Stimulated activated CD8-positive, alpha-beta memory T cell treated with anti-CD3 and anti-CD28 coated beads, Interleukin-7, amount 100 ng/mL, for 48 hours (primary cell): ENCODE measurements around the gene TPPP3.
"Not testable (repeated sequence)": the region's sequence is repeated elsewhere in the genome, so short reads cannot be mapped to it uniquely, and the experiment has no call there.

ENCODE experiments used
- DNase-seq, 2 donors: peaks; one replicate each; pipeline ENCODE4 v3.0.0-alpha.2; 2020; ENCODE audit warnings: low read depth in 1 of 2; ENCODE audit errors: extremely low read depth in 1 of 2

The TPPP3 gene

GRCh38 chr16:67391424-67392300, 1.6 kb downstream of the TPPP3 start:
- DNase-seq, result no peak

- no peak for DNase-seq
These were observed 2.4 kb downstream of the TPPP3 start for GRCh38 chr16:67390816-67391423.

- no peak for DNase-seq
These were observed 3.1 kb downstream of the TPPP3 start for GRCh38 chr16:67389911-67390815.

GRCh38 chr16:67388591-67388990, 4.7 kb downstream of the TPPP3 start:
- no peak for DNase-seq

GRCh38 chr16:67388191-67388590, 5.1 kb downstream of the TPPP3 start:
- no peak for DNase-seq

GRCh38 chr16:67387479-67388079, 5.7 kb downstream of the TPPP3 start:
- no peak for DNase-seq

- no peak for DNase-seq
These were observed 6.3 kb downstream of the TPPP3 start for GRCh38 chr16:67386861-67387455.

- no peak for DNase-seq
These were observed 8.4 kb downstream of the TPPP3 start for GRCh38 chr16:67384778-67385510.

GRCh38 chr16:67383284-67383683, 10.0 kb downstream of the TPPP3 start:
- DNase-seq, result no peak

GRCh38 chr16:67378642-67379041, 14.7 kb downstream of the TPPP3 start:
- DNase-seq, result no peak

GRCh38 chr16:67376012-67376411, 17.3 kb downstream of the TPPP3 start:
- DNase-seq, result not testable (repeated sequence)

- no peak for DNase-seq
These were observed 20.6 kb downstream of the TPPP3 start for GRCh38 chr16:67372664-67373063.

- DNase-seq, result no peak
These were observed 22.6 kb downstream of the TPPP3 start for GRCh38 chr16:67370661-67371060.

GRCh38 chr16:67364600-67365235, 28.6 kb downstream of the TPPP3 start:
- no peak for DNase-seq

- no peak for DNase-seq
These were observed 32.3 kb downstream of the TPPP3 start for GRCh38 chr16:67361038-67361437.

GRCh38 chr16:67359540-67360269, 33.6 kb downstream of the TPPP3 start:
- not testable (repeated sequence) for DNase-seq

- no peak for DNase-seq
These were observed 35.7 kb downstream of the TPPP3 start for GRCh38 chr16:67357561-67357960.

GRCh38 chr16:67356396-67356795, 36.9 kb downstream of the TPPP3 start:
- no peak for DNase-seq

- not testable (repeated sequence) for DNase-seq
These were observed 40.8 kb downstream of the TPPP3 start for GRCh38 chr16:67352463-67352862.
